HepG2 (cell line): ENCODE results near the gene HBD. TPM values are rescaled to one million over a fixed set of nuclear protein-coding genes. Genes with fewer than 3 reads are reported as not detected.

Source experiments
- ATAC-seq: fragments of 200-7000 bp; cut with Tn5 transposase; 3 replicates; pipeline ENCODE4 v1.9.1; 2020; ENCODE audit warnings: mild to moderate bottlenecking, moderate library complexity
- BruUV-seq: library from RNA; stranded (reverse); fragments of 400-500 nt; replicated peaks from 2 replicates; lab custom pipeline; 2021; lab: Mats Ljungman, UMichigan
- CTCF ChIA-PET: fragments of 300-600 bp; formaldehyde crosslinking; extraction: SDS; loops from one replicate; lab custom pipeline; 2021; ENCODE audit warnings: low total read pairs, inconsistent platforms, low intra/inter-chr PET ratio; lab: Yijun Ruan, JAX
- POLR2A ChIA-PET: fragments of 350-600 bp; sonication (Branson Sonifier 250); formaldehyde crosslinking; loops from one replicate; lab custom pipeline; 2020; ENCODE audit warnings: antibody characterized with exemption, inconsistent platforms; lab: Yijun Ruan, JAX
- DNase-seq: peaks from one replicate; pipeline ENCODE4 v3.0.0-alpha.2; 2015; ENCODE audit warnings: low spot score
- FAIRE-seq: peaks from 3 replicates; lab custom pipeline; 2011; peaks lifted over from hg19 to GRCh38; lab: Jason Lieb, UNC
- H2AFZ ChIP-seq: one replicate; pipeline ENCODE4 v1.6.1; 2011; ENCODE audit warnings: low read length, inconsistent platforms
- H3K27ac ChIP-seq: fragments of 300-600 bp; 3 replicates; pipeline ENCODE4 v1.8.0; 2011; ENCODE audit warnings: mixed run types, mild to moderate bottlenecking, mixed read lengths, low read length, inconsistent platforms; ENCODE audit not compliant: insufficient read depth; ENCODE audit errors: extremely low read length
- H3K27me3 ChIP-seq, 2 experiments: fragments of 200-600 bp in 1 of 2; 2 replicates in 1 of 2; 3 replicates in 1 of 2; pipeline versions ENCODE4 v1.6.0 to v1.8.0; 2011; ENCODE audit warnings: low read length in 2 of 2, mild to moderate bottlenecking in 2 of 2, moderate library complexity in 2 of 2, inconsistent platforms in 1 of 2; ENCODE audit not compliant: insufficient read depth in 2 of 2, control insufficient read depth in 1 of 2
- H3K36me3 ChIP-seq, 2 experiments: fragments of 200-600 bp in 1 of 2; replicated peaks in 1 of 2; 2 replicates in 1 of 2; 3 replicates in 1 of 2; pipeline versions ENCODE4 v1.5.1 to v1.8.0; 2011; ENCODE audit warnings: low read length in 2 of 2, inconsistent platforms in 1 of 2; ENCODE audit not compliant: insufficient read depth in 2 of 2, control insufficient read depth in 1 of 2
- H3K4me1 ChIP-seq: 2 replicates; pipeline ENCODE4 v1.5.1; 2012; ENCODE audit warnings: low read length, inconsistent platforms; ENCODE audit not compliant: insufficient read depth
- H3K4me2 ChIP-seq: 2 replicates; pipeline ENCODE4 v1.6.0; 2011; ENCODE audit warnings: low read depth, low read length, inconsistent platforms
- H3K4me3 ChIP-seq, 3 experiments: fragments of 200-600 bp in 1 of 3; sonication (generic), shearing (Covaris generic) in 1 of 3; replicated peaks in 1 of 3; 2 replicates each; pipeline ENCODE4 v1.5.1; 2011 to 2016; ENCODE audit warnings: low read length in 3 of 3, inconsistent platforms in 2 of 3, low read depth in 2 of 3, mild to moderate bottlenecking in 2 of 3, control low read depth in 1 of 3, mixed read lengths in 1 of 3; ENCODE audit not compliant: insufficient read depth in 1 of 3
- H3K79me2 ChIP-seq: one replicate; pipeline ENCODE4 v1.6.1; 2011; ENCODE audit warnings: low read length, inconsistent platforms; ENCODE audit not compliant: insufficient read depth
- H3K9ac ChIP-seq: 2 replicates; pipeline ENCODE4 v1.6.0; 2011; ENCODE audit warnings: mild to moderate bottlenecking, low read depth, low read length, inconsistent platforms; ENCODE audit not compliant: insufficient read depth
- H3K9me3 ChIP-seq: 2 replicates; pipeline ENCODE4 v1.5.1; 2012; ENCODE audit warnings: mild to moderate bottlenecking, low read length
- H4K20me1 ChIP-seq: 2 replicates; pipeline ENCODE4 v1.6.0; 2011; ENCODE audit warnings: inconsistent platforms, mild to moderate bottlenecking, low read length, moderate library complexity; ENCODE audit not compliant: insufficient read depth
- BCL6 ChIP-seq: IDR thresholded peaks from 2 replicates; pipeline ENCODE4 v1.6.1; 2016; ENCODE audit warnings: missing genetic modification reagents, missing compliant biosample characterization
- CREB1 ChIP-seq, 2 experiments: fragments of 450-650 bp in 1 of 2; IDR thresholded peaks; 2 replicates each; pipeline ENCODE4 v1.6.1; 2016 to 2017; ENCODE audit warnings: control low read depth in 1 of 2, mild to moderate bottlenecking in 1 of 2, missing compliant biosample characterization in 1 of 2, missing genetic modification characterization in 1 of 2
- DBP ChIP-seq: sonication (generic); formaldehyde crosslinking; IDR thresholded peaks from 2 replicates; pipeline ENCODE4 v1.4.0; 2020; ENCODE audit warnings: missing genetic modification reagents; ENCODE audit errors: not compliant biosample characterization
- HHEX ChIP-seq: IDR thresholded peaks from 2 replicates; pipeline ENCODE4 v1.6.1; 2016; ENCODE audit warnings: control low read depth
- KLF15 ChIP-seq: sonication (generic); formaldehyde crosslinking; IDR thresholded peaks from 2 replicates; pipeline ENCODE4 v1.8.1; 2023; ENCODE audit warnings: borderline replicate concordance, mild to moderate bottlenecking, inconsistent platforms, missing genetic modification reagents, mixed read lengths
- NAIF1 ChIP-seq: sonication (generic); formaldehyde crosslinking; IDR thresholded peaks from 2 replicates; pipeline ENCODE4 v1.5.0; 2020; ENCODE audit warnings: mild to moderate bottlenecking, missing genetic modification reagents, borderline replicate concordance
- PHF20 ChIP-seq: sonication (generic); formaldehyde crosslinking; IDR thresholded peaks from 2 replicates; pipeline ENCODE4 v1.5.0; 2020; ENCODE audit warnings: mild to moderate bottlenecking, missing genetic modification reagents
- RFXANK ChIP-seq: IDR thresholded peaks from 2 replicates; pipeline ENCODE4 v1.6.1; 2016
- TARDBP ChIP-seq: sonication (generic); formaldehyde crosslinking; IDR thresholded peaks from 2 replicates; pipeline ENCODE4 v1.8.0; 2022; ENCODE audit warnings: mild to moderate bottlenecking, missing genetic modification reagents
- ZFAT ChIP-seq: sonication (generic); formaldehyde crosslinking; conservative IDR thresholded peaks from 2 replicates; pipeline ENCODE4 v1.8.1; 2023; ENCODE audit warnings: missing genetic modification reagents, inconsistent platforms
- ZFYVE20 ChIP-seq: sonication (generic); formaldehyde crosslinking; IDR thresholded peaks from 2 replicates; pipeline ENCODE4 v1.8.0; 2023; ENCODE audit warnings: low read depth, mild to moderate bottlenecking, moderate library complexity, missing genetic modification reagents, borderline replicate concordance
- ZNF274 ChIP-seq: sonication (generic); formaldehyde crosslinking; IDR thresholded peaks from 2 replicates; pipeline ENCODE4 v1.5.1; 2020; ENCODE audit warnings: mild to moderate bottlenecking, missing genetic modification reagents
- ZNF563 ChIP-seq: sonication (generic); formaldehyde crosslinking; IDR thresholded peaks from 2 replicates; pipeline ENCODE4 v1.8.0; 2022; ENCODE audit warnings: mild to moderate bottlenecking, moderate library complexity, missing genetic modification reagents
- WGBS: methylation state at CpG from one replicate; pipeline ENCODE4 v1.1.6; 2017; ENCODE audit warnings: low lambda C conversion rate; 5-methylcytosine and 5-hydroxymethylcytosine counted together
- in situ Hi-C: cut with HindIII; loops from 2 replicates; pipeline ENCODE4 v1.10.0; 2017; ENCODE audit warnings: low pct_unique_long_range_greater_than_20kb; ENCODE audit not compliant: extremely low pct_ligation_motif_present
- intact Hi-C: fragments of 100-400 bp; cut with micrococcal nuclease; formaldehyde crosslinking; loops from one replicate; pipeline ENCODE4 v1.10.0; 2022; ENCODE audit not compliant: unreplicated experiment
- polyA plus RNA-seq, 8 experiments: library from polyadenylated mRNA; depleted of rRNA in 3 of 8; stranded (reverse) in 7 of 8; unstranded in 1 of 8; fragments of >200 nt; fragmentation: Illumina TruSeq in 4 of 8; extraction: Trizol in 4 of 8; gene quantifications; 2 replicates each; pipeline versions ENCODE4 v1.2.1 to v1.2.3, GENCODE V29; 2011 to 2016; ENCODE audit warnings: low read depth in 4 of 8, missing spikeins in 1 of 8, mixed read lengths in 1 of 8; ENCODE audit not compliant: insufficient read depth in 1 of 8
- total RNA-seq, 5 experiments: library from RNA; depleted of rRNA; stranded (reverse); fragments of >200 nt; fragmentation: Illumina TruSeq; extraction: Trizol; gene quantifications; 2 replicates each; pipeline ENCODE4 v1.2.3, GENCODE V29; 2016; ENCODE audit warnings: low read depth in 1 of 5
- TF ChIP-seq, protein P1 (sequence below): sonication (generic); formaldehyde crosslinking; IDR thresholded peaks from 2 replicates; pipeline ENCODE4 v1.8.1; 2023; ENCODE audit warnings: mild to moderate bottlenecking, missing genetic modification reagents, borderline replicate concordance
- TF ChIP-seq, protein P2 (sequence below): sonication (generic); formaldehyde crosslinking; IDR thresholded peaks from 2 replicates; pipeline ENCODE4 v1.8.1; 2023; ENCODE audit warnings: mild to moderate bottlenecking, moderate library complexity, missing genetic modification reagents
- TF ChIP-seq, protein P3 (sequence below): sonication (generic); formaldehyde crosslinking; IDR thresholded peaks from 2 replicates; pipeline ENCODE4 v1.5.0; 2020; ENCODE audit warnings: mild to moderate bottlenecking, missing genetic modification reagents
- TF ChIP-seq, protein P4 (sequence below): sonication (generic); formaldehyde crosslinking; IDR thresholded peaks from 2 replicates; pipeline ENCODE4 v1.5.1; 2020; ENCODE audit warnings: missing genetic modification reagents, mild to moderate bottlenecking, borderline replicate concordance
- TF ChIP-seq, protein P5 (sequence below): sonication (generic); formaldehyde crosslinking; IDR thresholded peaks from 2 replicates; pipeline ENCODE4 v1.5.1; 2020; ENCODE audit warnings: mild to moderate bottlenecking, missing genetic modification reagents, borderline replicate concordance

Gene HBD
- total and polyA plus RNA-seq, 2 of the 13 experiments (the other 11 are each of a cell fraction or from before 2014, with no cell fraction given): not detected

GRCh38 chr11:5232176-5232575, 2.1 kb downstream of the HBD start:
- no peak for DNase-seq
- Histone ChIP-seq H4K20me1 (no peaks in the 10 kb centered on the region; the same call in 1 of the 2 replicates), H3K27ac (no peak overlapping the region), H3K4me2 (no peak overlapping the region), H2AFZ (no peak overlapping the region), H3K4me1 (no peaks in the 10 kb centered on the region), H3K27me3 (no peaks in the 10 kb centered on the region), H3K9me3 (no peaks in the 10 kb centered on the region), H3K4me3 (no peak overlapping the region), H3K79me2 (no peaks in the 10 kb centered on the region), H3K36me3 (no peaks in the 10 kb centered on the region), H3K9ac (no peak overlapping the region)
- no peak for ATAC-seq
- ChIA-PET CTCF (no interaction called here), POLR2A (no interaction called here)
- in situ Hi-C loops: no loop called here
- FAIRE-seq: no peak
- 2% methylated on average over 3 of the region's 3 CpGs for WGBS
- BruUV-seq: no TSS peak
- intact Hi-C loops: no loop called here
- TF ChIP-seq, protein P1, sequence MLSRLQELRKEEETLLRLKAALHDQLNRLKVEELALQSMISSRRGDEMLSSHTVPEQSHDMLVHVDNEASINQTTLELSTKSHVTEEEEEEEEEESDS (CRISPR knock-in tag): no peak
- TF ChIP-seq, protein P2, sequence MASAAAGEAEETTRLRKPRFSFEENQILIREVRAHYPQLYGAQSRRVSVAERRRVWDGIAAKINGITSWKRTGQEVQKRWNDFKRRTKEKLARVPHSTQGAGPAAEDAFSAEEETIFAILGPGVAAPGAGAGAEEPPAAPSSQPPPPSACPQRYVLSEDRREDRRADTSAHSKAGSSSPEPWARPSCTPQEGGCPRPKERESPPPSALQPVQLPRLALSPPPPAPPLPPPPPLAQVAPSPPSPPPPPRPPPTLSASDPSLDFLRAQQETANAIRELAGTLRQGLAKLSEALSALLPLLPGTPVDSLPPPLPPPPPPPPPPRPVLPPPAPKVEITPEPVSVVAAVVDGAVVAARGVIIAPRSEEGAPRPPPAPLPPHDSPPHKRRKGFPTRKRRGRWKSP (CRISPR knock-in tag): no peak
- TF ChIP-seq ZFAT: no peak
- TF ChIP-seq ZFYVE20 (CRISPR knock-in tag): no peak
- TF ChIP-seq BCL6: no peak
- TF ChIP-seq DBP (CRISPR knock-in tag): no peak
- no peak for TF ChIP-seq RFXANK (CRISPR knock-in tag)
- no peak for TF ChIP-seq KLF15 (CRISPR knock-in tag)
- TF ChIP-seq, protein P3, sequence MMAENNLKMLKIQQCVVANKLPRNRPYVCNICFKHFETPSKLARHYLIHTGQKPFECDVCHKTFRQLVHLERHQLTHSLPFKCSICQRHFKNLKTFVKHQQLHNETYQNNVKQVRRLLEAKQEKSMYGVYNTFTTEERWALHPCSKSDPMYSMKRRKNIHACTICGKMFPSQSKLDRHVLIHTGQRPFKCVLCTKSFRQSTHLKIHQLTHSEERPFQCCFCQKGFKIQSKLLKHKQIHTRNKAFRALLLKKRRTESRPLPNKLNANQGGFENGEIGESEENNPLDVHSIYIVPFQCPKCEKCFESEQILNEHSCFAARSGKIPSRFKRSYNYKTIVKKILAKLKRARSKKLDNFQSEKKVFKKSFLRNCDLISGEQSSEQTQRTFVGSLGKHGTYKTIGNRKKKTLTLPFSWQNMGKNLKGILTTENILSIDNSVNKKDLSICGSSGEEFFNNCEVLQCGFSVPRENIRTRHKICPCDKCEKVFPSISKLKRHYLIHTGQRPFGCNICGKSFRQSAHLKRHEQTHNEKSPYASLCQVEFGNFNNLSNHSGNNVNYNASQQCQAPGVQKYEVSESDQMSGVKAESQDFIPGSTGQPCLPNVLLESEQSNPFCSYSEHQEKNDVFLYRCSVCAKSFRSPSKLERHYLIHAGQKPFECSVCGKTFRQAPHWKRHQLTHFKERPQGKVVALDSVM (CRISPR knock-in tag): no peak
- TF ChIP-seq HHEX (CRISPR knock-in tag): no peak
- no peak for TF ChIP-seq CREB1 (IDR thresholded peaks at IDR 0.05)
- no peak for TF ChIP-seq CREB1 (CRISPR knock-in tag; IDR thresholded peaks at IDR 0.05)
- TF ChIP-seq TARDBP (CRISPR knock-in tag): no peak
- TF ChIP-seq NAIF1: no peak
- TF ChIP-seq, protein P4, sequence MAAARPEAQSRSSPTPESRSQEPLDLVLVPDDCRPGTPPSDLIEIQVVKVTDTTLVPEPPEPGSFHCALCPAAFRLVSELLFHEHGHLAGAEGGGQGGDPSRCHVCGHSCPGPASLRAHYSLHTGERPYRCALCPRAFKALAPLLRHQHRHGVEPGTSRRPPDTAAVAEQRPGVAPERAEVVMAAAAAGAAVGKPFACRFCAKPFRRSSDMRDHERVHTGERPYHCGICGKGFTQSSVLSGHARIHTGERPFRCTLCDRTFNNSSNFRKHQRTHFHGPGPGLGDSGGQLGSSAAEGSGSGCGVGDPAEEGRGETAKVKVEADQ: no peak
- no peak for TF ChIP-seq ZNF274 (CRISPR knock-in tag)
- TF ChIP-seq PHF20 (CRISPR knock-in tag): no peak
- TF ChIP-seq ZNF563 (CRISPR knock-in tag): no peak
- TF ChIP-seq, protein P5, sequence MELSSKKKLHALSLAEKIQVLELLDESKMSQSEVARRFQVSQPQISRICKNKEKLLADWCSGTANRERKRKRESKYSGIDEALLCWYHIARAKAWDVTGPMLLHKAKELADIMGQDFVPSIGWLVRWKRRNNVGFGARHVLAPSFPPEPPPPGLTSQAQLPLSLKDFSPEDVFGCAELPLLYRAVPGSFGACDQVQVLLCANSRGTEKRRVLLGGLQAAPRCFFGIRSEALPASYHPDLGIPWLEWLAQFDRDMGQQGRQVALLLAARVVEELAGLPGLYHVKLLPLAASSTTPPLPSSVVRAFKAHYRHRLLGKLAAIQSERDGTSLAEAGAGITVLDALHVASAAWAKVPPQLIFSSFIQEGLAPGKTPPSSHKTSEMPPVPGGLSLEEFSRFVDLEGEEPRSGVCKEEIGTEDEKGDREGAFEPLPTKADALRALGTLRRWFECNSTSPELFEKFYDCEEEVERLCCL: no peak
